SKM-1 treated with dmso at 0.1 percent for 144 hours (cell line): Measurements from ENCODE around the gene ZBTB4.

Experiments used
- DNase-seq: peaks from one replicate; lab custom pipeline; 2025; ENCODE audit not compliant: unreplicated experiment; lab: John Stamatoyannopoulos, UW

Gene ZBTB4

GRCh38 chr17:7426203-7426863 is 53.1 kb downstream of the ZBTB4 start:
- no peak for DNase-seq

DNA sequence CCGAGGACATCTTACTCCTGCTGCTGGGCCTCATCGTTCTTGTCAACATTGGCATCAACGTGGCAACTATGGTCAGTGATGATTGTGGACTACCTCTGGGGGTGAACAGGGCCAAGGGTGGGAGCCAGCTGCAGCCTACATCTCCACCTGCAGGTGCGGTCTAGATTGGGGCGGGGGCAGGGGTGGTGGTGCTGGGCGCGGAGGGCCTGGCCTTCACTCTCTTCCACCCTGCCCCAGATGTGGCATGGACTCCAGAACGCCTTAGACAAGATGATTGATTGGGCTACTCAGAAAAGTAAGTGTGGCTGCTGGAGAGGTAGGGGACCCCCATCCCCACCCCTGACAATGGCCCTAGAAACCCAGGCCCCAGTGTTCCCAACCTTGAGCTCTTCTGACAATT is 53.7 kb downstream of the ZBTB4 start:
- no peak for DNase-seq

GRCh38 chr17:7425316-7425715 is 54.1 kb downstream of the ZBTB4 start, which contains the start of gene SPEM2:
Gene SPEM2, plus strand, starts transcription at chr17:7425616. Its CDS starts 73 bp downstream, at chr17:7425689.
- no peak for DNase-seq

- DNase-seq = no peak
Observed at GRCh38 chr17:7423679-7424078, 55.8 kb downstream of the ZBTB4 start.

GRCh38 chr17:7421186-7421585 is 58.2 kb downstream of the ZBTB4 start:
- no peak for DNase-seq

DNA sequence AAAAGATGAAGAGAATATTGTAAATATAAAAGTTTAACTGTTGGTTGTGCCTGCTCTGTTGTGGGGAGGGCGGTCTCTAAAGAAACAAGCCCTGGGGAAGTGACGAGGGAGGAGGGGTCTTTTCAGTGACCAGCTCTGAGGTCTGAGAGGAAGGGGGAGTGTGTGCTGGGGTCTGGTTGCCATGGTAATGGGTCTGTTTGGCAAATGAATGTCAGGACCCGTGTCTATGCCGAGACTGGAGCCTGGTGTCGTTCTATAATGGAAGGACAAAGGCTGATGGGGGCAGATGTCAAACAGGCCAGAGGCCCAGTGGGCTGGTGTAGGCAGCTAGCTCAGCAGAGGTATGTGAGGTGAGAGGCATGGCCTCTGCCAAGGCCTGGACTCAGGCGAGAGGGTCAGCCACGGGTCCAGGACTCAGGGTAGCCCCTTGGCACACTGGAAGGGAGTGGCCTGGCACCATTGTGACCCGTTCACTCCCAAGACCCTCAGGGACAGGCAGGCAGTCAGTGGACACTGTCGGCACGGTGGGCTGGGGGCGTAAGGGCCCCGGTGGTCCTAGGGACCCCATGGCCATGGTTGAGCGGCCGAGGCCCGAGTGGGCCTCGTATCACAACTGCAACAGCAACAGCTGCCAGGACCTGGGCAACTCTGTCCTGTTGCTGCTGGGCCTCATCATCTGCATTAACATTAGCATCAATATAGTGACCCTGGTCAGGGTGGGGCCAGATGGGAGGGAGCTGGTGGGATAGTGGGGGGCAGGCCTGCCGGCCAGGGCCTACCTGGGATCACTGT is 59.4 kb downstream of the ZBTB4 start, which contains the start of gene SPEM1:
TSS of gene SPEM1 (plus strand) at position 506 of the 792 bp plus-strand sequence. CDS start at position 567, 61 bp downstream.
- no peak for DNase-seq

- no peak for DNase-seq
Observed at GRCh38 chr17:7418472-7419152, 60.8 kb downstream of the ZBTB4 start.

- DNase-seq = no peak
Observed at GRCh38 chr17:7417056-7417655, 62.3 kb downstream of the ZBTB4 start.

DNA sequence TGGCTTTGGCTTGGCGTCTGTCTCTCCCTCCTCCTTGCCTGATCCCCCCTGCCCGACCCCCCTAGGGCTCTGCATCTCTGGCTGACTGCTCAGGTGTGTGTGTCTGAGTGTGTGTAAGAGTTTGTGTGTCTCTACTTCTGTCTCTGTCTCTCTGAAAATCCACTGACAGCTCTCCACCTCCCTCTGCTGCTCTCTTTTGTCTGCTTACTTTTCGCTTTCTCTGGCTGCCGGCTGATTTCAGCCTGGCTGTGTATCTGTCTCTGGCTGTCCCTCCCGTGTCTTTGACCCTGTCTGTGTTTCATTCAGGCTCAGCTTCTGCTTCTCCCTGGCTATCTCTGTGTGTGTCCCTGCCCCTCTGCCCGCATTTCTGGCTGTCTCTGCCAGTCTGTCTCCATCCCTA is 63.1 kb downstream of the ZBTB4 start:
- no peak for DNase-seq

DNA sequence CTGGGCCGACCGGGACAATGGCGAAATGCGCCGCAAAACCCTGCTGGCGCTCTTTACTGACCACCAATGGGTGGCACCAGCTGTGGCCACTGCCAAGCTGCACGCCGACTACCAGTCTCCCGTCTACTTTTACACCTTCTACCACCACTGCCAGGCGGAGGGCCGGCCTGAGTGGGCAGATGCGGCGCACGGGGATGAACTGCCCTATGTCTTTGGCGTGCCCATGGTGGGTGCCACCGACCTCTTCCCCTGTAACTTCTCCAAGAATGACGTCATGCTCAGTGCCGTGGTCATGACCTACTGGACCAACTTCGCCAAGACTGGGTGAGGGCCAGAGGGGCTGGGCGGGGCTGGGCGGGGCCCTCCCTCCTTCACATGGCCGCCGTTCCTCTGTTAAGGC is 63.6 kb downstream of the ZBTB4 start:
- no peak for DNase-seq

DNA sequence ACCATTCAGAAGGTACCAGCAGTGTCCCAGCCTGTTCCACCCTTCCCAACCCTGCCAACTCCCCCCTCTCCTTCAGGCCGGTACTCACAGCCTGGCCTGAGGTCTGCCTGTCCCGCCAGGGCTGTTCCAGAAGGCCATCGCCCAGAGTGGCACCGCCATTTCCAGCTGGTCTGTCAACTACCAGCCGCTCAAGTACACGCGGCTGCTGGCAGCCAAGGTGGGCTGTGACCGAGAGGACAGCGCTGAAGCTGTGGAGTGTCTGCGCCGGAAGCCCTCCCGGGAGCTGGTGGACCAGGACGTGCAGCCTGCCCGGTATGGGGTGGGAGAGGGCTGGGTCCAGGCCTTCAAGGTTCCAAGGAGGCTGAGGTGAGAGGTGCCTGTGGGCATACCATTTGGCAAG is 64.6 kb downstream of the ZBTB4 start:
- DNase-seq = no peak

DNA sequence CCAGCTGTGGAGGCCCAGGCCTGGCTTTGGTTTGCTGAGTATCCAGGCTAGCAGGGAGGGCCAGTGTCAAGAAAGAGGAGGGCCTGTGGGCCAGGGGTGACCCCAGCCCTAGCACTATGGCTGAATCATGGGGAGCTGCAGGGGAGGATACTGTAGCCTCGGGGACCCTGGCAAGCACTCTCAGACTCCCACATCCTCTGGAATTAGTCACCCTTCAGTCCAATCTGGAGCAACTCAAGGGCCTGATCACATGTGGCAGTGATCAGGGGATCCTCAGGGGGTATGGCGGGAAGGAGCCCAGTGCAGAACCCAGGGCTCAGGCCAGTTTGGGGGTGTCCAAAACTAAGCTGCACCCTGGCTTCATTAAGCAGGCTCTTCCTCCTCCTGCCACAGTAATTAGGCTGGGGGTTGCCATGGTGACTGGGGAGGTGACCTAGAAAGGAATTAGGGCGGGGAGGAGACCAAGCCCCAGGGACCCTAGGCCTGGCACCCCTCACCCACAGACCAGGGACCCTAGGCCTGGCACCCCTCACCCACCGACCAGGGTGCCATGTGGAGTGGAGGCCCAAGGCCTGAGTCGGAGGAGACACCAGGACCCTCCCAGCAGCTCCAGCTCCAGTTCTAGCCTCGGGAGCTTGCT is 66.0 kb downstream of the ZBTB4 start:
- no peak for DNase-seq

GRCh38 chr17:7411427-7411750 is 68.0 kb downstream of the ZBTB4 start:
- DNase-seq = no peak

- DNase-seq = no peak
Observed at GRCh38 chr17:7410634-7411426, 68.6 kb downstream of the ZBTB4 start.

DNA sequence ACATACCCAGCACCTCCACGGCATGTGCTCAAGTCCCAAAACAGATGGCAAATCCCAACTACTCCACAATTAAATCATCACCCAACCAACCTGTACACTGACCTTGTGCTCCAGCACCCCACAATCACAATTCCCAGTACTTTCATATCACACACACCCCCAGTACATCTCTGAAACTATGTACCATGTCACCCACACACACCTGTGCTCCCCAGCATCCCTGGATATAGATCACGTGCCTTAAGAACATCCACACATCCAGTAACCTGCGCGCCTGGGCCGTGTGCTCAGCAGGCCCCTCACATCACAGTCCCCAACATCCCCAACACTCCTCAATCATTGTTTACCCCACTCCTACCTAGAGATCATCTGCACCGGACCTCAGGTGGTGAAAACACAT is 69.7 kb downstream of the ZBTB4 start:
- DNase-seq = no peak
